ENCODE results near the gene MUC6.

The MUC6 gene

DNA sequence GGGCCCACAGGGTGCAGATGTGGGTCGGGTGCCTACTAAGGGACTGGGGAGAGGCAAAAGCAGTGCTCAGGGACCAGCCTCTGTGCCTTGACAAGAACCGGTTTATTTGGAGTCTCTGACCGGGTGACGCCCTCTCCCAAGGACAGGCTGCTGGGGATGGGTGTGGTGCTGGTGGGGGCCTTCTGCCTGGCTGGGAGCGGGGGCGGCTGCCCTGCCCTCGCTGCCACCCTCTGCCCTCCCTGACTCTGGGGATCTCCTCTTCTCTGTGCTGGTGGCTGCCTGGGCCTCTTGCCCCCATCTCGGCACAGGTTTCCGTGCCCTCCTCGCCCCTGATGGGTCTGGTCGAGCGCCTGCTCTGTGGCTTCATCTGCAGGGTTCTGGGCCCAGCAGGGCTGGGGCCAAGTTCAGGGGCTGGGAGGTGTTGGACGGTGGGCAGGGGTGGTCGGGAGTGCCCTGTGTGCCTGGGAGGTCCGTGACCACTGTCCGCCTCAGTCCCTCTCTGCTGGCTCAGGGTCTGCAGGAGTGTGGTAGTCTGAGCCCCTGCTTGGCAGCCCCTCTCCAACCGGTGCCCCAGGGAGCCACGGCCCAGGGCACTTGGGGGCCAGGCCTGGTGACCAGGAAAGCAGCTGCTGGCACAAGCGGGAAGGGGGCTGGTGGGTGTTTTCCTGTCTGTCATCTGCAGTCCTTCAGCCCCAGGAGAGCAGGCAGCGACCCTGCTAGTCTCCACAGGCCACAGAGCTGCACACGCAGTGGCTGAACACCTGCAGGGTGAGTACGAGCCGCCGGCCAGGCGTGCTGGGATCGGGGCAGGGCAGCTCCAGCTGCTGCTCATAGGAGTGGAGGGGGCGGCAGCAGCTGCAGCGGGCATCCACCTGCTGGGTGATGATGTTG is 23.5 kb downstream of the MUC6 start:
- ATAC-seq, result no peak
- TF ChIP-seq ESRRG (CRISPR knock-in tag; IDR thresholded peaks at IDR 0.05), result no peak
- TF ChIP-seq PATZ1 (CRISPR knock-in tag; IDR thresholded peaks at IDR 0.05; ENCODE audit: borderline replicate concordance), result no peak
- no peak for TF ChIP-seq CSDC2 (CRISPR knock-in tag; IDR thresholded peaks at IDR 0.05)

DNA sequence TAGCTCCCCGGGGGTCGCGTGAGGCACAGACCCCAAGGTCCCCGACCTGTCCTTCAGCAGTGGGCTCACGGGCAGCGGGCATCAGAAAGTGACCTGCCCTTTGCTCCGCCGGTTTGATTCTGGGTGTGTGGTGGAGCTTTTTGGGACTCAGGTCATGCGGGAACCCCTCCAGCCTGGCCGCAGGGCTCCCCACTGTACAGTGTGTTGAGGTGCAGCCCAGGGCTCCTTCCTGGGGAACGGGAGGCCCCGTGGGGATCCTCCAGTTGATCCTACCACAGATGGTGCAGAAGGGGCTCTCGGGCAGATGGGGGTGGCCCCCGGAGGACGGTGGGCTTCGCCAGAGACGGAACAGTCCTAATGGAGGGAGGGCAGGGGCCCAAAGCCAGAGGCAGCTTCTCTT is 24.2 kb downstream of the MUC6 start:
- no peak for TF ChIP-seq TOX (CRISPR knock-in tag; IDR thresholded peaks at IDR 0.05; ENCODE audit: borderline replicate concordance)
- no peak for TF ChIP-seq ESRRG (CRISPR knock-in tag; IDR thresholded peaks at IDR 0.05)
- TF ChIP-seq TCF4 (CRISPR knock-in tag; IDR thresholded peaks at IDR 0.05; ENCODE audit: borderline replicate concordance), result no peak
- TF ChIP-seq, protein P1, sequence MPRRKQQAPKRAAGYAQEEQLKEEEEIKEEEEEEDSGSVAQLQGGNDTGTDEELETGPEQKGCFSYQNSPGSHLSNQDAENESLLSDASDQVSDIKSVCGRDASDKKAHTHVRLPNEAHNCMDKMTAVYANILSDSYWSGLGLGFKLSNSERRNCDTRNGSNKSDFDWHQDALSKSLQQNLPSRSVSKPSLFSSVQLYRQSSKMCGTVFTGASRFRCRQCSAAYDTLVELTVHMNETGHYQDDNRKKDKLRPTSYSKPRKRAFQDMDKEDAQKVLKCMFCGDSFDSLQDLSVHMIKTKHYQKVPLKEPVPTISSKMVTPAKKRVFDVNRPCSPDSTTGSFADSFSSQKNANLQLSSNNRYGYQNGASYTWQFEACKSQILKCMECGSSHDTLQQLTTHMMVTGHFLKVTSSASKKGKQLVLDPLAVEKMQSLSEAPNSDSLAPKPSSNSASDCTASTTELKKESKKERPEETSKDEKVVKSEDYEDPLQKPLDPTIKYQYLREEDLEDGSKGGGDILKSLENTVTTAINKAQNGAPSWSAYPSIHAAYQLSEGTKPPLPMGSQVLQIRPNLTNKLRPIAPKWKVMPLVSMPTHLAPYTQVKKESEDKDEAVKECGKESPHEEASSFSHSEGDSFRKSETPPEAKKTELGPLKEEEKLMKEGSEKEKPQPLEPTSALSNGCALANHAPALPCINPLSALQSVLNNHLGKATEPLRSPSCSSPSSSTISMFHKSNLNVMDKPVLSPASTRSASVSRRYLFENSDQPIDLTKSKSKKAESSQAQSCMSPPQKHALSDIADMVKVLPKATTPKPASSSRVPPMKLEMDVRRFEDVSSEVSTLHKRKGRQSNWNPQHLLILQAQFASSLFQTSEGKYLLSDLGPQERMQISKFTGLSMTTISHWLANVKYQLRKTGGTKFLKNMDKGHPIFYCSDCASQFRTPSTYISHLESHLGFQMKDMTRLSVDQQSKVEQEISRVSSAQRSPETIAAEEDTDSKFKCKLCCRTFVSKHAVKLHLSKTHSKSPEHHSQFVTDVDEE (CRISPR knock-in tag; IDR thresholded peaks at IDR 0.05), result no peak
- no peak for TF ChIP-seq RARB (CRISPR knock-in tag; IDR thresholded peaks at IDR 0.05)
- no peak for TF ChIP-seq SNAI2 (CRISPR knock-in tag; IDR thresholded peaks at IDR 0.05)
- no peak for TF ChIP-seq CREB5 (CRISPR knock-in tag; IDR thresholded peaks at IDR 0.05; ENCODE audit: low read depth)
- no peak for TF ChIP-seq ZNF8 (CRISPR knock-in tag; IDR thresholded peaks at IDR 0.05)
- no peak for TF ChIP-seq ZFP3 (CRISPR knock-in tag; IDR thresholded peaks at IDR 0.05)
- TF ChIP-seq BACH2 (CRISPR knock-in tag; IDR thresholded peaks at IDR 0.05; ENCODE audit: borderline replicate concordance), result no peak
- TF ChIP-seq GLIS3 (CRISPR knock-in tag; IDR thresholded peaks at IDR 0.05), result no peak
- no peak for TF ChIP-seq ZC3H10 (CRISPR knock-in tag; IDR thresholded peaks at IDR 0.05)
- TF ChIP-seq OSR1 (CRISPR knock-in tag; IDR thresholded peaks at IDR 0.05), result no peak
- TF ChIP-seq, protein P2, sequence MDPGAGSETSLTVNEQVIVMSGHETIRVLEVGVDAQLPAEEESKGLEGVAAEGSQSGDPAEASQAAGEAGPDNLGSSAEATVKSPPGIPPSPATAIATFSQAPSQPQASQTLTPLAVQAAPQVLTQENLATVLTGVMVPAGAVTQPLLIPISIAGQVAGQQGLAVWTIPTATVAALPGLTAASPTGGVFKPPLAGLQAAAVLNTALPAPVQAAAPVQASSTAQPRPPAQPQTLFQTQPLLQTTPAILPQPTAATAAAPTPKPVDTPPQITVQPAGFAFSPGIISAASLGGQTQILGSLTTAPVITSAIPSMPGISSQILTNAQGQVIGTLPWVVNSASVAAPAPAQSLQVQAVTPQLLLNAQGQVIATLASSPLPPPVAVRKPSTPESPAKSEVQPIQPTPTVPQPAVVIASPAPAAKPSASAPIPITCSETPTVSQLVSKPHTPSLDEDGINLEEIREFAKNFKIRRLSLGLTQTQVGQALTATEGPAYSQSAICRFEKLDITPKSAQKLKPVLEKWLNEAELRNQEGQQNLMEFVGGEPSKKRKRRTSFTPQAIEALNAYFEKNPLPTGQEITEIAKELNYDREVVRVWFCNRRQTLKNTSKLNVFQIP (CRISPR knock-in tag; IDR thresholded peaks at IDR 0.05; ENCODE audit: borderline replicate concordance, low read depth), result no peak
- no peak for TF ChIP-seq PATZ1 (CRISPR knock-in tag; IDR thresholded peaks at IDR 0.05; ENCODE audit: borderline replicate concordance)
- no peak for TF ChIP-seq CSDC2 (CRISPR knock-in tag; IDR thresholded peaks at IDR 0.05)
- no peak for TF ChIP-seq CSRNP3 (CRISPR knock-in tag; IDR thresholded peaks at IDR 0.05)
- TF ChIP-seq ISL1 (CRISPR knock-in tag; IDR thresholded peaks at IDR 0.05), result no peak
- ATAC-seq, result no peak

Data from SK-N-SH treated with all-trans-retinoic acid at 6 μM for 48 hours (cell line).